ENCODE data around the gene CCDC138. TPM values are rescaled to one million over a fixed set of nuclear protein-coding genes. Genes with fewer than 3 reads are reported as not detected.

The CCDC138 gene
- polyA plus RNA-seq, 2 donors: 2.5 to 2.8 TPM

DNA sequence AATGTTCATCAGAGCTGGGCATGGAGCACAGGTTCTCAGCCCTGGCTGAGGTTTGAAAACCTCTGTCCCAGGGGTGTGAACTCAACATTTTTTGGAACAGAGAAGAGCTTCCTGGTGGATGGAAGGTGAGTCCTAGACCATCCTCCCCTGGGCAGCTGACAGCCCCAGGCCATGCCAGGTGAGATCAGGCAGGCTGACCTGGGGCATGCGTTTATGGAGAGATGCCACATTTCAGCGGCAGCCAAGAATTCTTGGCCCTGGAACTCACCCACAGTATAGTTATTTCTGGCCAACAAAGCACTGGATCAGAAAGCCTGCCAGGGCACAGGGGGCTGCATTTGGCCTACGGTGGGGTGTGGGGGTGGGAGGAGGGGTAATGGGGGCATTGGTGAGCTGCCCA is 118.6 kb downstream of the CCDC138 start:
- 32 to 39% methylated on average over 3 of the region's 3 CpGs for WGBS, 2 donors
- Histone ChIP-seq H3K27me3 (ENCODE audit: control insufficient read depth in 1 of 2, insufficient read depth in 2 of 2, low read length in 2 of 2) (no peaks in the 10 kb centered on the region), H3K36me3 (ENCODE audit: control insufficient read depth in 2 of 2, insufficient read depth in 2 of 2, low read length in 1 of 2) (peaks cover 0 to 2% of the 10 kb centered on the region in 2 donors), H3K27ac (ENCODE audit: low read depth in 2 of 2, low read length in 1 of 2) (no peak overlapping the region), H3K4me3 (ENCODE audit: low read depth in 1 of 2, low read length in 2 of 2) (no peak overlapping the region), H3K9me3 (ENCODE audit: control insufficient read depth in 2 of 2, insufficient read depth in 1 of 2, low read depth in 1 of 2, low read length in 1 of 2) (no peaks in the 10 kb centered on the region), H3K4me1 (ENCODE audit: control insufficient read depth in 2 of 2, insufficient read depth in 2 of 2, low read length in 1 of 2) (no peaks in the 10 kb centered on the region)

DNA sequence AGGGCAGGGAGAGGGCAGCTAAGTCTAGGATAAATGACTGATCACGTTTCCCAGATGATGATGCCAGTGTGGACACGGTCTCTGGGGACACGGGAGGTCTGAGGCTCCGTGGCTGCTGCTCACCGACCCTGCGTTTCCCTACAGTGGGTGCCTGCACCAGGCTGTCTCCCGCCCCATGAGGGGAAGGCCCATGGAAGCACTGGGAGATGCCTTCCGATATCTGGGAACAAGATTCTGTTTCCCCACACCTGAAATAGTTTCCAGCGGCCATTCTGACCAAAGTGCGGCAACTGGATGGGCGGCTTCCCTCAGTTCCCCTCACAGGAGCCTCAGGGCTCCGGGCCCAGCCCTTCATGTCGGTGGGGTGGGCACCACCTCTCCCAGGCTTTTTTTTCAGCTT is 119.3 kb downstream of the CCDC138 start:
- H3K4me1 ChIP-seq (ENCODE audit: control insufficient read depth in 2 of 2, insufficient read depth in 2 of 2, low read length in 1 of 2): no peaks in the 10 kb centered on the region
- H3K9me3 ChIP-seq (ENCODE audit: control insufficient read depth in 2 of 2, insufficient read depth in 1 of 2, low read depth in 1 of 2, low read length in 1 of 2): no peaks in the 10 kb centered on the region
- no peak overlapping the region for H3K27ac ChIP-seq (ENCODE audit: low read depth in 2 of 2, low read length in 1 of 2)
- H3K4me3 ChIP-seq (ENCODE audit: low read depth in 1 of 2, low read length in 2 of 2): no peak overlapping the region
- 84 to 85% methylated on average over 13 of the region's 13 CpGs for WGBS, 2 donors
- peaks cover 0 to 2% of the 10 kb centered on the region in 2 donors for H3K36me3 ChIP-seq (ENCODE audit: control insufficient read depth in 2 of 2, insufficient read depth in 2 of 2, low read length in 1 of 2)
- no peaks in the 10 kb centered on the region for H3K27me3 ChIP-seq (ENCODE audit: control insufficient read depth in 1 of 2, insufficient read depth in 2 of 2, low read length in 2 of 2)

DNA sequence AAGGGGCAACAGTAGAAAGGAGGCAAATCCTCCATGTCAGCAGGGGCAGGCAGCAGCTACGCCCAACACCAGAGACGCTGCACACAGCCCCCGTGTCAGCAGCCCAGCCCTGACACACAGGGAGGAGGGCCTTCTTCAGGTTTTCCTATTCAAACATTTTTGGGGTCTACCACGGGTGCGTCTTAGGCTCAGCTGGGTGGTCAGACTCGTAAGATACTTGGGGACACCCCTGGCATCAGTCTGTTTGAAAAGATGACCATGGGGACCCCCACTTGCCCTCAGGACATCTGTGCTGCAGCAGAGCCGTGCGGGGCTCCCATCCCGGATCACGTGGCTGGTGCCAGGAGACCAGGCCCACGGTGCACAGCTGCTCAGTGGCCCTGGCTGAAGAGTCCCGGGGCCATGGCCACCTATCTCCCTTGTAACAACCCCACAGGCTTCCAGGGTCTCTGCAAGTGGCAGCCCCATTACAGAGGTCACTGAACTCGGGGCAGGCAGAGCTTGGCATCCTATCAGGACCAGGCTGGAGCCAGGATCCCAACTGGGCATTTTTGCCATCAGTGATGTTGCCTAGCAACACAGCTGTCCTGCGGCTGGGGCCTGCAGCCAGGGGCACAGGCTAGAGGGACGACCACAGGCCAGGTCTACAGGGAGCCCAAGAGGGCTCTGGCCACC is 120.0 kb downstream of the CCDC138 start:
- H3K4me1 ChIP-seq (ENCODE audit: control insufficient read depth in 2 of 2, insufficient read depth in 2 of 2, low read length in 1 of 2): no peaks in the 10 kb centered on the region
- H3K27ac ChIP-seq (ENCODE audit: low read depth in 2 of 2, low read length in 1 of 2): no peak overlapping the region
- 76 to 86% methylated on average over 15 of the region's 15 CpGs for WGBS, 2 donors
- no peak overlapping the region for H3K4me3 ChIP-seq (ENCODE audit: low read depth in 1 of 2, low read length in 2 of 2)
- no peaks in the 10 kb centered on the region for H3K27me3 ChIP-seq (ENCODE audit: control insufficient read depth in 1 of 2, insufficient read depth in 2 of 2, low read length in 2 of 2)
- peaks cover 0 to 2% of the 10 kb centered on the region in 2 donors for H3K36me3 ChIP-seq (ENCODE audit: control insufficient read depth in 2 of 2, insufficient read depth in 2 of 2, low read length in 1 of 2)
- no peaks in the 10 kb centered on the region for H3K9me3 ChIP-seq (ENCODE audit: control insufficient read depth in 2 of 2, insufficient read depth in 1 of 2, low read depth in 1 of 2, low read length in 1 of 2)

DNA sequence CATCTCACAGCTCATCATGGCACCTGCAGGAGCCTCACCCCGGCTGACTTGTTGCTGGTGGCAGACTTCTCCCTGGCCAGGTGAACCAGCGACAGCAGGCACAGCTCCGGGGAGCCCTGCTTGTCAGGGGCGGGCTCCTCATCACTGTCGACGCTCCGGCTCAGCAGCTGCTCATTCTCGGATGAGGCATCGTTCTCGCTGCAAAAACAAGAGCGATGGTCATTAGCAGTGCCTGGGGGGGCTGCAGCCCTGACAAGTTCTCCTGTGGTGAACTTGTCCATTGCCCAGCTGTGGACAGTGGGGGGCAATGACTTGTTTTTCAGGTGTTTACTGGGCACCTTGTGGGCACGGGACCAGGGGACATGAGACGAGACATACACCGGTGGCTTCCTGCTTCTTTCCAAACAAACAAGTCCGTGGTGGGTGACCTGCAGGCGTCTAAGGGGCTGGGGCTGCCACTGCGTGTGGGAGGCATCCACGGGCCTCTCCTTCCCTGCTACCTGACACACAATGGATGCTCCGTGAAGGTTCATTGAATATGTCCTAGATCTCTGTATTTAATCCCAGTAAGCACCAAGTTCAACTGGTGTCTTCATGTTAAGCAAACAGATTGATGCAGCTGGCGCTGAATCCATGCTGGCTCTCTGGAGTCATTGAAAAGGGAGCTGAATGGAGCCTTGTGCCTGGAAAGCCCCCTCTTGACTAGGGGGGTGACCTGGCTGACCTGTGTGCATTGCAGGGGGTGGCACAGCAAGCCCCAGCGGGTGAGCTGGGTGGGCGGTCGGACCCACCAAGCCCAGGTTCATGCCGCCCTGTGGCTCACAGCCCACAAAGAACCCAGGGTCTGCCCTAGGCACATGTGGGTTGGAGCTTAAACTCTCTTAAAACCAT is 121.5 kb downstream of the CCDC138 start:
- 84 to 87% methylated on average over 24 of the region's 24 CpGs for WGBS, 2 donors
- no peak overlapping the region for H3K4me3 ChIP-seq (ENCODE audit: low read depth in 1 of 2, low read length in 2 of 2)
- H3K27ac ChIP-seq (ENCODE audit: low read depth in 2 of 2, low read length in 1 of 2): no peak overlapping the region
- H3K4me1 ChIP-seq (ENCODE audit: control insufficient read depth in 2 of 2, insufficient read depth in 2 of 2, low read length in 1 of 2): no peaks in the 10 kb centered on the region
- no peaks in the 10 kb centered on the region for H3K9me3 ChIP-seq (ENCODE audit: control insufficient read depth in 2 of 2, insufficient read depth in 1 of 2, low read depth in 1 of 2, low read length in 1 of 2)
- no peaks in the 10 kb centered on the region for H3K27me3 ChIP-seq (ENCODE audit: control insufficient read depth in 1 of 2, insufficient read depth in 2 of 2, low read length in 2 of 2)
- H3K36me3 ChIP-seq (ENCODE audit: control insufficient read depth in 2 of 2, insufficient read depth in 2 of 2, low read length in 1 of 2): peaks cover 0 to 2% of the 10 kb centered on the region in 2 donors

DNA sequence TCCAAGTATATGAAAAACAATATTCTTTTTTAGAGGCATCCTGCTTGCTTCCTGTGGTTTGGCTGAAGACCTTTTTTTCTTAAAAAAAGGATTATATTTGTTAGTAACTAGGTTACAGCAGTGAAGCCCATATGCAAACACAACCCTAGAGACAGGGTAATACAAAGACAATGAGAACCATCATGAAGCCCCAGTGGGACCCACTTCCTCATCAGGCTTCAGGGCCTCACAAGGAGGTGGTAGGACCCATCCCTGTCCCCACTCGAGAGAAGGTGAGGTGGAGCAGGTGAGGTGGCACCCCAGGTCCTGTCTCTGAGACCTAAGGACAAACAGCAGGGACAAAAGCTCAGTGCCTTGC is 122.1 kb downstream of the CCDC138 start:
- WGBS, 2 donors: 75 to 77% methylated on average over 1 of the region's 1 CpG
- Histone ChIP-seq H3K4me3 (ENCODE audit: low read depth in 1 of 2, low read length in 2 of 2) (no peak overlapping the region), H3K4me1 (ENCODE audit: control insufficient read depth in 2 of 2, insufficient read depth in 2 of 2, low read length in 1 of 2) (no peaks in the 10 kb centered on the region), H3K27me3 (ENCODE audit: control insufficient read depth in 1 of 2, insufficient read depth in 2 of 2, low read length in 2 of 2) (no peaks in the 10 kb centered on the region), H3K9me3 (ENCODE audit: control insufficient read depth in 2 of 2, insufficient read depth in 1 of 2, low read depth in 1 of 2, low read length in 1 of 2) (no peaks in the 10 kb centered on the region), H3K27ac (ENCODE audit: low read depth in 2 of 2, low read length in 1 of 2) (no peak overlapping the region), H3K36me3 (ENCODE audit: control insufficient read depth in 2 of 2, insufficient read depth in 2 of 2, low read length in 1 of 2) (peaks cover 0 to 2% of the 10 kb centered on the region in 2 donors)

DNA sequence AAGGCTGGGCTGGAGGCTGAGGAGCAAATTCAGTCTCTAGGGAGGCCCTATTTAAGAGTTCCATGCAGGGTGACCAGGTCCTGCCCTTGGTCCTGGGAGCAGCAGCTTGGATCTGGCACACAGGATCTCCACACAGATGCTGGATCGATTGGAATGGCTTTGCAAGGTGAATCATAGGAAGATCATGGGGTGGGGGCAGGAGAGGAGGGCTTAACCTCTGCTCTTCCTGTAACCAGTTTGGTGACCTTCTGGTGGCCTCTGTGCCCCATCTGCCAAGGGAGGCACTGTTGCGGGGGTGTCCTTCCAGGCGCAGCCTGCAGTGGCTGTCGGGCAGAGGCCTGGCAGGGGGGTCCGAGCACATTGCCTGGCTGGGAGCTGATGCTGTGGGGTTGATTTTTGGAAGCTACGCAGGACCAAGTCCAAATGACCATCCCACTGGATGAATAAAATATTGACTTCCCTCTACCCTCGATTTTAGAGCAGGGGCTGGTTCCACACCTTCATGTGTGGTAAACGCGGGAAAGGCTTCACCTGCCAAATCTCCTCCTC is 122.8 kb downstream of the CCDC138 start:
- 77 to 89% methylated on average over 9 of the region's 9 CpGs for WGBS, 2 donors
- Histone ChIP-seq H3K27me3 (ENCODE audit: control insufficient read depth in 1 of 2, insufficient read depth in 2 of 2, low read length in 2 of 2) (no peaks in the 10 kb centered on the region), H3K36me3 (ENCODE audit: control insufficient read depth in 2 of 2, insufficient read depth in 2 of 2, low read length in 1 of 2) (peaks cover 0 to 2% of the 10 kb centered on the region in 2 donors), H3K4me3 (ENCODE audit: low read depth in 1 of 2, low read length in 2 of 2) (no peak overlapping the region), H3K9me3 (ENCODE audit: control insufficient read depth in 2 of 2, insufficient read depth in 1 of 2, low read depth in 1 of 2, low read length in 1 of 2) (no peaks in the 10 kb centered on the region), H3K27ac (ENCODE audit: low read depth in 2 of 2, low read length in 1 of 2) (no peak overlapping the region), H3K4me1 (ENCODE audit: control insufficient read depth in 2 of 2, insufficient read depth in 2 of 2, low read length in 1 of 2) (no peaks in the 10 kb centered on the region)

DNA sequence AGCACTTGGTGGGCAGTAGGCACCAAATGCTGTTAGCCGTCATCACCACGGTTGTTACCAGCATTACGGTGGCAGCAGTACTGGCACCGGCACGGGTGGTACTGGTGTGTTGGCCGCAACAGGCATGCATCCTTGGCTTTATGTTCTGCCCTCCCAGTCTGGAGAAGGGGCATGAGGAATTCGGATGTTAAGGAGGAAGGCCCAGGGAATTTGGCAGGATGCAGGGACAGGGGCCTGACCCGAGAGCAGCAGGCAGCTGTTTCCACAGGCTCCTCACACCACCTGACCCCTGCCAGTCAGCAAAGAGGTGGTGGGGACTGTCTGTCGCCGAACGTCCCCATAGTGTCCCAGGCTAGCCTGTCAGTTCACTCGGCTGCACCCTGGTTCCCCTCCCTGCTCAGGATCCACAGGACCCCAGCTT is 123.5 kb downstream of the CCDC138 start:
- H3K36me3 ChIP-seq (ENCODE audit: control insufficient read depth in 2 of 2, insufficient read depth in 2 of 2, low read length in 1 of 2): peaks cover 0 to 2% of the 10 kb centered on the region in 2 donors
- no peaks in the 10 kb centered on the region for H3K27me3 ChIP-seq (ENCODE audit: control insufficient read depth in 1 of 2, insufficient read depth in 2 of 2, low read length in 2 of 2)
- H3K27ac ChIP-seq (ENCODE audit: low read depth in 2 of 2, low read length in 1 of 2): no peak overlapping the region
- no peaks in the 10 kb centered on the region for H3K4me1 ChIP-seq (ENCODE audit: control insufficient read depth in 2 of 2, insufficient read depth in 2 of 2, low read length in 1 of 2)
- H3K4me3 ChIP-seq (ENCODE audit: low read depth in 1 of 2, low read length in 2 of 2): no peak overlapping the region
- WGBS, 2 donors: 87 to 88% methylated on average over 11 to 12 of the region's 12 CpGs
- H3K9me3 ChIP-seq (ENCODE audit: control insufficient read depth in 2 of 2, insufficient read depth in 1 of 2, low read depth in 1 of 2, low read length in 1 of 2): no peaks in the 10 kb centered on the region

DNA sequence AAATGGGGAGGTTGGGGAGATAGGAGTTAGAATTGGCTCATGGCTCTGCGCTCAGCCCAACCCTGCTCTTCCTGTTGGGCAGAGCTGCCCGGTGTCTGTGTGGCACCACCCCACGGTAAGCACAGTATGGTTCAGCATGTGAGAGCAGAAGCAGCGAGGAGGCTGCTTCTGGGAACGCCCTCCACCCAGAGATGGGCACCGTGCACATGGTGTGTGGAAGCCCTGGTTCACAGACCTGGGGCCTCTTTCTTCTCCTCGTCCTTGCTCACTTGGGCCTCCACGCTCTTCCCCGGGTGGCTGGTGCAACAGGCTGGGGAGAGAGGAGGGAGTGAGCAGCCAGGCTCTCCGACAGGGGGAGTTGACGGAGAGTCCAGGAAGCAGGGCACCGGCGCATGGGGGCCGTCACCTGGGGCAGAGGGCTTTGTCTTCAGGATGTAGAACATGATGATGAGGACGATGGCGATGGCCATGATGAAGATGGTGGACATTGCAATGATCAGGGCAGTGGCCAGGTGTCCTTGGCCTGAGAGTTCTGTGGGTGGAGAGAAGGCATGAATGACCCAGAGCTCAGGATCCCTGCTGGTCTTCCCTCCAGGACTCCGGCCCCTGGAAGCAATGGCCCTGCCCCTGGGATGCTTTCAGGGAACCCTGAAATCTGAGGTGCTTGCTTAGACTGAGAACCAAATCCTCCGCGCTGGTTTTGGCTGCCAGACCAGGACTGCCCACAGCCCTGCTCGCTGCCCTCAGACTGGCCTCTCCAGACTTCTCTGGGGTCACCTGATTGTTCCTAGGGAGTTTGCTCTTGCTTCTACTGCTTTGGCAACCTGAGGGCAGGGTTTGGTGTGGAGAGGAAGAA is 124.2 kb downstream of the CCDC138 start:
- 84 to 85% methylated on average over 20 of the region's 20 CpGs for WGBS, 2 donors
- no peaks in the 10 kb centered on the region for H3K9me3 ChIP-seq (ENCODE audit: control insufficient read depth in 2 of 2, insufficient read depth in 1 of 2, low read depth in 1 of 2, low read length in 1 of 2)
- no peak overlapping the region for H3K4me3 ChIP-seq (ENCODE audit: low read depth in 1 of 2, low read length in 2 of 2)
- H3K36me3 ChIP-seq (ENCODE audit: control insufficient read depth in 2 of 2, insufficient read depth in 2 of 2, low read length in 1 of 2): peaks cover 0 to 2% of the 10 kb centered on the region in 2 donors
- H3K27me3 ChIP-seq (ENCODE audit: control insufficient read depth in 1 of 2, insufficient read depth in 2 of 2, low read length in 2 of 2): no peaks in the 10 kb centered on the region
- H3K4me1 ChIP-seq (ENCODE audit: control insufficient read depth in 2 of 2, insufficient read depth in 2 of 2, low read length in 1 of 2): no peaks in the 10 kb centered on the region
- H3K27ac ChIP-seq (ENCODE audit: low read depth in 2 of 2, low read length in 1 of 2): no peak overlapping the region

DNA sequence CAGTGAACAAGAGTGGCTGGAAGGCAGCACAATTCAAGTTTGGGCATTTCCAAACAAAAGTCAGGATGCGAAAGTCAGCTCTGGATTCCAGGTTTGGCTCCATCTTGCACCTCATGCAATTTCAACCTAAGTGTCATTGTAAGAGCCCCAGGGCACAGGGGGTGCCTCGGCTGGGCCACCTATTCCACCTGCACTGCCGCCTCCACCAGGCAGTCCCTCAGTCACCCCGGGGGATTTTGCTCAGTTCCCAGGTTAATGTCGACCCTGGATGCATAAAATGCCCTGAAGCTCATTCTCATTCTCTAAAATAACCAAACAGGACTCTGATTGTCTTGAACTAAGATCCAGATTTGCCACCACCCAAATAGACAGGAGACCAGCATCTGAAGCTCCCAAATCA is 124.8 kb downstream of the CCDC138 start:
- Histone ChIP-seq H3K9me3 (ENCODE audit: control insufficient read depth in 2 of 2, insufficient read depth in 1 of 2, low read depth in 1 of 2, low read length in 1 of 2) (no peaks in the 10 kb centered on the region), H3K4me1 (ENCODE audit: control insufficient read depth in 2 of 2, insufficient read depth in 2 of 2, low read length in 1 of 2) (peaks cover 3% of the 10 kb centered on the region in 2 donors), H3K27me3 (ENCODE audit: control insufficient read depth in 1 of 2, insufficient read depth in 2 of 2, low read length in 2 of 2) (no peaks in the 10 kb centered on the region), H3K27ac (ENCODE audit: low read depth in 2 of 2, low read length in 1 of 2) (no peak overlapping the region), H3K4me3 (ENCODE audit: low read depth in 1 of 2, low read length in 2 of 2) (no peak overlapping the region), H3K36me3 (ENCODE audit: control insufficient read depth in 2 of 2, insufficient read depth in 2 of 2, low read length in 1 of 2) (peaks cover 0 to 2% of the 10 kb centered on the region in 2 donors)
- WGBS, 2 donors: 66 to 84% methylated on average over 5 of the region's 5 CpGs
